ENCODE results near the gene PXMP2. TPM values are rescaled to one million over a fixed set of nuclear protein-coding genes. Genes with fewer than 3 reads are reported as not detected.

PXMP2 gene
- total and polyA plus RNA-seq, 2 of the 8 experiments (the other 6 are each of a cell fraction or from before 2014, with no cell fraction given) = 13.8 to 15.1 TPM

DNA sequence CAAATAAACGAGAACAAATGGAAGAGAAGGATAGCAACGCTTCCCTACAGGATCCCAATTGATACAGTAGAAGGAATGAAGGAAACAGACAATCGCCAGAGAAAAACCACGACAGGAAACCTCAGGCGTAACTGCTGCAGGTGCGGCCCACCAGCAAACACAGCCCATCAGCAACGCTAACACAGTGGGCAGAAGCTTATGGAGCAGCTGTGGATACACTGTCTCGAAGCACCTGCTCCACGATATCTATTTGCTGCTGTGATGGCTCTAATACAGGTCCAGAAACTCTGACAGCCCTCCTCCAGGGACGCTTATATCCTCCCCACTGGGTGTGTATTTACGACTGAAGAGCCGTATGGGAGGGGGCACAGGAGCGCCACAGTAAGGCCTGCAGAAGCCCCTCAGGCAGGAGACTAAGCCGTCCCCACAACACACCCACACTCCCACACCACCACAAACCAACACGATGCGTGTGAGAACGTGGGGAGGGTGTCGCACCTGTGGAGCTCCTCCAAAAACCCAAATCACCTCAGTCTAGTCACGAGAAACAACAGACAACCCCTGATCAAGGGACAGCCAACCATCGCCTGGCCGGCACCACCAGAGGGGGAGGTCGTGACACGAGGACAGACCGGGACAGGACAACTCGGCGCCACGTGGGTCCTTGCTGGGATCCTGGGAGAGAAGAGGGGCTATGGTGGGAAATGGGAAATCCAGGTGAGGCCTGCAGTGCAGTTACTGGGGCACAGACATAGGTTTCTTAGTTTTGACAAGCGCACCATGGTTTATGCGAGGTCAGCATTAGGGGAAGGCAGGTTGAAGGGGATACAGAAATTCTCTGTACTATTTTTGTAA, 24.3 kb upstream of the PXMP2 start:
- H2BK5ac ChIP-seq (ENCODE audit: low read depth, low read length) = no peak overlapping the region
- H3K27me3 ChIP-seq (replicated peaks in 1 of 4; ENCODE audit: control insufficient read depth in 3 of 4, extremely low read depth in 1 of 4, insufficient read depth in 3 of 4, low read length in 3 of 4) = no peaks in the 10 kb centered on the region; a peak in 1 of 7 replicates
- H3K9ac ChIP-seq (replicated peaks in 1 of 4; ENCODE audit: extremely low read depth in 1 of 4, low read depth in 3 of 4, low read length in 3 of 4) = no peak overlapping the region
- H4K91ac ChIP-seq (replicated peaks; ENCODE audit: insufficient read length, low read length) = no peak overlapping the region
- H3K9me3 ChIP-seq (ENCODE audit: insufficient read depth in 2 of 2, low read depth in 1 of 2, low read length in 1 of 2) = no peaks in the 10 kb centered on the region
- H2AFZ ChIP-seq (ENCODE audit: low read length) = no peak overlapping the region
- no peak overlapping the region for H2BK20ac ChIP-seq (ENCODE audit: low read length)
- H3K14ac ChIP-seq (ENCODE audit: insufficient read length) = no peak overlapping the region
- no peak overlapping the region for H3K56ac ChIP-seq (replicated peaks; ENCODE audit: insufficient read length, low read depth, low read length)
- no peak overlapping the region for H4K8ac ChIP-seq (ENCODE audit: extremely low read depth, insufficient read depth, low read length)
- no peaks in the 10 kb centered on the region; a peak in 1 of 4 replicates for H3K79me2 ChIP-seq (ENCODE audit: control insufficient read depth in 1 of 2, insufficient read depth in 2 of 2, low read length in 2 of 2)
- H4K5ac ChIP-seq (ENCODE audit: insufficient read length, low read depth, low read length) = no peak overlapping the region
- H2BK12ac ChIP-seq (ENCODE audit: low read depth, low read length) = no peak overlapping the region
- H3K23me2 ChIP-seq (ENCODE audit: low read depth, low read length) = no peaks in the 10 kb centered on the region
- no peak overlapping the region for H3K18ac ChIP-seq (ENCODE audit: extremely low read depth, low read length)
- H4K20me1 ChIP-seq (replicated peaks in 1 of 2; ENCODE audit: control insufficient read depth in 1 of 2, insufficient read depth in 2 of 2, low read length in 2 of 2) = peaks cover 13 to 17% of the 10 kb centered on the region in 2 experiments
- 0 out of 7 replicates have a peak, but pooled peaks cover 0 to 2% (median 0%) of the 10 kb centered on the region in 4 experiments for H3K4me1 ChIP-seq (replicated peaks in 1 of 4; ENCODE audit: control insufficient read depth in 3 of 4, insufficient read depth in 4 of 4, low read length in 3 of 4)
- H3K4me2 ChIP-seq (ENCODE audit: insufficient read depth in 1 of 2, low read depth in 2 of 2, low read length in 2 of 2) = no peak overlapping the region
- H3K27ac ChIP-seq (ENCODE audit: low read depth, low read length) = no peak overlapping the region
- H3K4me3 ChIP-seq (ENCODE audit: extremely low read depth in 1 of 4, insufficient read depth in 2 of 4, low read depth in 3 of 4, low read length in 4 of 4) = no peak overlapping the region
- H2AK5ac ChIP-seq (ENCODE audit: low read depth, low read length) = no peak overlapping the region
- CTCF ChIA-PET (ENCODE audit: partially characterized antibody) = interaction anchor here (0.8 to 1.1 kb wide), 2 partner anchors 18 to 42 kb away, joined by 3 to 4 read pairs; no protein-coding TSS in a partner anchor
- no peak for DNase-seq (ENCODE audit: low read depth in 1 of 2, low spot score in 2 of 2)
- no peak overlapping the region for H3K23ac ChIP-seq (ENCODE audit: insufficient read length)
- 91% methylated on average over 29 of the region's 29 CpGs; no CpG with 5 or more reads in 1 of the 2 experiments for WGBS, 2 experiments (ENCODE audit: extremely low coverage in 1 of 2, insufficient coverage in 1 of 2, insufficient read length in 1 of 2, insufficient replicate concordance in 2 of 2, low coverage in 1 of 2, low lambda C conversion rate in 2 of 2, missing lambda C conversion rate in 1 of 2)
- no peaks in the 10 kb centered on the region; the same call in 1 of the 2 replicates for H3K79me1 ChIP-seq (ENCODE audit: low read depth, low read length)
- no peak for FAIRE-seq
- no peak overlapping the region for H2BK15ac ChIP-seq (ENCODE audit: low read length)
- peaks cover 58 to 95% (median 90%) of the 10 kb centered on the region in 4 experiments for H3K36me3 ChIP-seq (ENCODE audit: control insufficient read depth in 2 of 4, insufficient read depth in 4 of 4, low read length in 3 of 4)
- no peak overlapping the region for H3K4ac ChIP-seq (replicated peaks; ENCODE audit: insufficient read length, low read depth, low read length)
- POLR2A ChIA-PET (ENCODE audit: partially characterized antibody) = interaction anchor here (0.9 kb wide), 1 partner anchor 28 kb away, joined by 4 read pairs; no protein-coding TSS in a partner anchor
- no peak overlapping the region for H2BK120ac ChIP-seq (replicated peaks; ENCODE audit: low read depth, low read length)
- no peak for TF ChIP-seq YY1 (IDR thresholded peaks at IDR 0.05; ENCODE audit: low read depth, low read length)
- no peak for TF ChIP-seq MAFK (IDR thresholded peaks at IDR 0.05; ENCODE audit: low read depth, low read length)
- TF ChIP-seq HDAC6 (IDR thresholded peaks at IDR 0.05; ENCODE audit: low read depth, low read length) = no peak
- no peak for TF ChIP-seq PHF8 (conservative IDR thresholded peaks at IDR 0.05; ENCODE audit: low read depth, low read length)
- no peak for TF ChIP-seq SUZ12 (IDR thresholded peaks at IDR 0.05; ENCODE audit: low read length)
- TF ChIP-seq, protein P1, sequence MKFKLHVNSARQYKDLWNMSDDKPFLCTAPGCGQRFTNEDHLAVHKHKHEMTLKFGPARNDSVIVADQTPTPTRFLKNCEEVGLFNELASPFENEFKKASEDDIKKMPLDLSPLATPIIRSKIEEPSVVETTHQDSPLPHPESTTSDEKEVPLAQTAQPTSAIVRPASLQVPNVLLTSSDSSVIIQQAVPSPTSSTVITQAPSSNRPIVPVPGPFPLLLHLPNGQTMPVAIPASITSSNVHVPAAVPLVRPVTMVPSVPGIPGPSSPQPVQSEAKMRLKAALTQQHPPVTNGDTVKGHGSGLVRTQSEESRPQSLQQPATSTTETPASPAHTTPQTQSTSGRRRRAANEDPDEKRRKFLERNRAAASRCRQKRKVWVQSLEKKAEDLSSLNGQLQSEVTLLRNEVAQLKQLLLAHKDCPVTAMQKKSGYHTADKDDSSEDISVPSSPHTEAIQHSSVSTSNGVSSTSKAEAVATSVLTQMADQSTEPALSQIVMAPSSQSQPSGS (IDR thresholded peaks at IDR 0.05; ENCODE audit: low read length) = no peak
- TF ChIP-seq CTBP2 (IDR thresholded peaks at IDR 0.05; ENCODE audit: borderline replicate concordance, insufficient read depth, insufficient read length, low read length) = no peak
- no peak for TF ChIP-seq TAF7 (optimal IDR thresholded peaks at IDR 0.05; ENCODE audit: borderline replicate concordance, low read depth, low read length)
- TF ChIP-seq SAP30 (IDR thresholded peaks at IDR 0.05; ENCODE audit: insufficient read depth, insufficient replicate concordance, low read length) = no peak
- no peak for TF ChIP-seq SP4 (IDR thresholded peaks at IDR 0.05; ENCODE audit: low read length)
